CD4-positive, alpha-beta T cell treated with Interleukin-21 for 1 hour (primary cell): ENCODE measurements around the gene ANGPTL4.

Experiments
- DNase-seq: peaks from one replicate; pipeline ENCODE4 v3.0.0-alpha.2; 2020

The ANGPTL4 gene

GRCh38 chr19:8421484-8422461, 57.8 kb downstream of the ANGPTL4 start:
- no peak for DNase-seq

- DNase-seq, result no peak
These were observed 59.9 kb downstream of the ANGPTL4 start for GRCh38 chr19:8423817-8424223.
